Mesenchymal stem cell (in vitro differentiated cells and primary cell): ENCODE results near the gene TBL3.

Experiments used
- DNase-seq: peaks from one replicate; pipeline ENCODE4 v3.0.0-alpha.2; 2013
- H2AFZ ChIP-seq: one replicate; pipeline ENCODE4 v1.6.1; 2013; ENCODE audit warnings: low read depth, mild to moderate bottlenecking, control low read depth, inconsistent platforms, low read length, moderate library complexity
- H2AK5ac ChIP-seq: 2 replicates; pipeline ENCODE4 v1.6.1; 2013; ENCODE audit warnings: low read length, moderate library complexity, mild to moderate bottlenecking, inconsistent platforms; ENCODE audit not compliant: severe bottlenecking
- H2BK120ac ChIP-seq: one replicate; pipeline ENCODE4 v1.6.1; 2013; ENCODE audit warnings: low read depth, mild to moderate bottlenecking, inconsistent platforms, low read length, moderate library complexity
- H2BK12ac ChIP-seq, 2 experiments: one replicate each; pipeline ENCODE4 v1.6.1; 2013; ENCODE audit warnings: inconsistent platforms in 2 of 2, low read length in 2 of 2, mild to moderate bottlenecking in 2 of 2, moderate library complexity in 2 of 2, control low read depth in 1 of 2
- H2BK15ac ChIP-seq: one replicate; pipeline ENCODE4 v1.6.1; 2013; ENCODE audit warnings: mild to moderate bottlenecking, low read depth, inconsistent platforms; ENCODE audit not compliant: poor library complexity, severe bottlenecking
- H2BK5ac ChIP-seq: 2 replicates; pipeline ENCODE4 v1.6.1; 2013; ENCODE audit warnings: low read depth, mild to moderate bottlenecking, low read length, control low read depth, inconsistent platforms; ENCODE audit not compliant: poor library complexity, severe bottlenecking
- H3K14ac ChIP-seq, 2 experiments: one replicate each; pipeline ENCODE4 v1.6.1; 2013; ENCODE audit warnings: inconsistent platforms in 2 of 2, low read length in 2 of 2, control low read depth in 1 of 2, mild to moderate bottlenecking in 1 of 2, moderate library complexity in 1 of 2
- H3K18ac ChIP-seq, 2 experiments: one replicate each; pipeline ENCODE4 v1.6.1; 2013; ENCODE audit warnings: inconsistent platforms in 2 of 2, low read length in 2 of 2, control low read depth in 1 of 2, low read depth in 1 of 2, mild to moderate bottlenecking in 1 of 2
- H3K23ac ChIP-seq, 2 experiments: one replicate each; pipeline ENCODE4 v1.6.1; 2013; ENCODE audit warnings: inconsistent platforms in 2 of 2, low read length in 2 of 2, mild to moderate bottlenecking in 2 of 2, moderate library complexity in 2 of 2, control low read depth in 1 of 2
- H3K27ac ChIP-seq: 2 replicates; pipeline ENCODE4 v1.5.1; 2013; ENCODE audit warnings: mild to moderate bottlenecking, moderate library complexity, low read length, control low read depth, inconsistent platforms; ENCODE audit not compliant: poor library complexity, severe bottlenecking
- H3K27me3 ChIP-seq, 2 experiments: 2 replicates each; pipeline versions ENCODE4 v1.6.1 to v1.7.0; 2013; ENCODE audit warnings: low read length in 2 of 2, mild to moderate bottlenecking in 2 of 2, moderate library complexity in 2 of 2, control low read depth in 1 of 2, inconsistent platforms in 1 of 2; ENCODE audit not compliant: control insufficient read depth in 1 of 2, insufficient read depth in 1 of 2
- H3K36me3 ChIP-seq, 2 experiments: 2 replicates each; pipeline versions ENCODE4 v1.6.1 to v1.7.0; 2013; ENCODE audit warnings: low read length in 2 of 2, control low read depth in 1 of 2, inconsistent platforms in 1 of 2, low read depth in 1 of 2, mild to moderate bottlenecking in 1 of 2; ENCODE audit not compliant: insufficient read depth in 2 of 2, control insufficient read depth in 1 of 2
- H3K4ac ChIP-seq, 2 experiments: one replicate each; pipeline ENCODE4 v1.6.1; 2013; ENCODE audit warnings: inconsistent platforms in 2 of 2, low read length in 2 of 2, mild to moderate bottlenecking in 2 of 2, moderate library complexity in 2 of 2, control low read depth in 1 of 2, low read depth in 1 of 2
- H3K4me1 ChIP-seq: 2 replicates; pipeline ENCODE4 v1.6.1; 2013; ENCODE audit warnings: low read depth, low read length, control low read depth; ENCODE audit not compliant: control insufficient read depth, insufficient read depth
- H3K4me2 ChIP-seq: 2 replicates; pipeline ENCODE4 v1.6.1; 2013; ENCODE audit warnings: low read length, mild to moderate bottlenecking, inconsistent platforms; ENCODE audit not compliant: poor library complexity, severe bottlenecking
- H3K4me3 ChIP-seq, 2 experiments: 2 replicates each; pipeline versions ENCODE4 v1.5.1 to v1.7.0; 2013; ENCODE audit warnings: low read length in 2 of 2, mild to moderate bottlenecking in 2 of 2, control low read depth in 1 of 2, low read depth in 1 of 2; ENCODE audit not compliant: insufficient read depth in 1 of 2
- H3K79me1 ChIP-seq: replicated peaks from 2 replicates; pipeline ENCODE4 v1.6.1; 2013; ENCODE audit warnings: mild to moderate bottlenecking, control low read depth, low read length, inconsistent platforms; ENCODE audit not compliant: poor library complexity, severe bottlenecking
- H3K9ac ChIP-seq: 2 replicates; pipeline ENCODE4 v1.7.0; 2013; ENCODE audit warnings: mild to moderate bottlenecking, low read length, moderate library complexity
- H3K9me3 ChIP-seq: 2 replicates; pipeline ENCODE4 v1.7.0; 2013; ENCODE audit warnings: mild to moderate bottlenecking, low read length; ENCODE audit not compliant: control insufficient read depth
- H4K8ac ChIP-seq: one replicate; pipeline ENCODE4 v1.6.1; 2013; ENCODE audit warnings: inconsistent platforms, mild to moderate bottlenecking, low read length, moderate library complexity
- H4K91ac ChIP-seq: one replicate; pipeline ENCODE4 v1.6.1; 2013; ENCODE audit warnings: mild to moderate bottlenecking, low read length, inconsistent platforms
- WGBS: methylation state at CpG from one replicate; pipeline ENCODE4 v1.1.7; 2013; ENCODE audit warnings: mixed read lengths; 5-methylcytosine and 5-hydroxymethylcytosine counted together

TBL3 gene

GRCh38 chr16:1942047-1942809, 29.6 kb upstream of the TBL3 start:
- 51% methylated on average over 11 of the region's 17 CpGs for WGBS
- H2BK12ac ChIP-seq: no peak overlapping the region
- H2BK120ac ChIP-seq: no peak overlapping the region

GRCh38 chr16:1942810-1943726, 28.8 kb upstream of the TBL3 start, which contains the start of gene MSRB1:
Gene MSRB1 (minus strand): TSS chr16:1943199. CDS start chr16:1943156, 43 bp downstream.
- WGBS: under 1% methylated on average over 64 of the region's 77 CpGs
- Histone ChIP-seq H3K27ac (peak within 1 kb of the TSS; percentile 1), H4K8ac (peak within 1 kb of the TSS; percentile 96), H3K14ac (peak within 1 kb of the TSS in 1 of 2 experiments; percentile 81), H3K23ac (no peak within 1 kb of the TSS), H3K4me1 (peaks cover 14% of the 10 kb centered on the region), H4K91ac (peak within 1 kb of the TSS; percentile 48), H3K18ac (peak within 1 kb of the TSS; percentile 84 to 88), H3K9ac (peak within 1 kb of the TSS; percentile 86), H3K4me3 (peak within 1 kb of the TSS; percentile 88 to 92), H3K36me3 (peaks cover 24 to 28% of the 10 kb centered on the region in 2 experiments), H2BK120ac (peak within 1 kb of the TSS; percentile 75), H2BK12ac (peak within 1 kb of the TSS; percentile 24 to 38), H2BK15ac (peak within 1 kb of the TSS; percentile 95), H2AFZ (peak within 1 kb of the TSS; percentile 93), H3K4ac (peak within 1 kb of the TSS; percentile 38 to 76), H3K9me3 (no peaks in the 10 kb centered on the region), H3K4me2 (peak within 1 kb of the TSS; percentile 93), H3K79me1 (peaks cover 10% of the 10 kb centered on the region), H2BK5ac (no peak within 1 kb of the TSS), H2AK5ac (peak within 1 kb of the TSS; percentile 8), H3K27me3 (no peaks in the 10 kb centered on the region)
- peak; percentile 99 for DNase-seq

More at GRCh38 chr16:1942047-1942809, 29.6 kb upstream of the TBL3 start:
- peak overlapping the region; percentile 79 for H2AFZ ChIP-seq
- H3K79me1 ChIP-seq: peaks cover 10% of the 10 kb centered on the region
- H3K23ac ChIP-seq: no peak overlapping the region
- H2BK5ac ChIP-seq: no peak overlapping the region
- peak overlapping the region; percentile 88 to 92 for H3K4me3 ChIP-seq
- H3K9me3 ChIP-seq: no peaks in the 10 kb centered on the region
- H3K27ac ChIP-seq: peak overlapping the region; percentile 1
- no peak overlapping the region for H3K14ac ChIP-seq
- H3K18ac ChIP-seq: peak overlapping the region in 1 of 2 experiments; percentile 88
- H3K4me2 ChIP-seq: peak overlapping the region; percentile 93
- H3K4ac ChIP-seq: no peak overlapping the region
- H3K27me3 ChIP-seq: no peaks in the 10 kb centered on the region
- H2AK5ac ChIP-seq: peak overlapping the region; percentile 8
- H4K91ac ChIP-seq: peak overlapping the region; percentile 48
- peaks cover 14% of the 10 kb centered on the region for H3K4me1 ChIP-seq
- H3K9ac ChIP-seq: peak overlapping the region; percentile 86
- DNase-seq: no peak
- peak overlapping the region; percentile 70 for H4K8ac ChIP-seq
- H2BK15ac ChIP-seq: peak overlapping the region; percentile 95
- H3K36me3 ChIP-seq: peaks cover 31 to 36% of the 10 kb centered on the region in 2 experiments

GRCh38 chr16:1944612-1945199, 27.1 kb upstream of the TBL3 start:
- WGBS: 94% methylated on average over 15 of the region's 21 CpGs
- H3K36me3 ChIP-seq: peaks cover 11 to 14% of the 10 kb centered on the region in 2 experiments
- H3K27me3 ChIP-seq: no peaks in the 10 kb centered on the region
- H4K91ac ChIP-seq: no peak overlapping the region
- H2AK5ac ChIP-seq: no peak overlapping the region
- H2BK5ac ChIP-seq: no peak overlapping the region
- H2BK15ac ChIP-seq: no peak overlapping the region
- no peak overlapping the region for H3K23ac ChIP-seq
- H3K4me2 ChIP-seq: no peak overlapping the region
- no peak overlapping the region for H3K9ac ChIP-seq
- no peak overlapping the region for H2BK120ac ChIP-seq
- no peaks in the 10 kb centered on the region for H3K9me3 ChIP-seq
- no peak overlapping the region for H3K18ac ChIP-seq
- no peak overlapping the region for H3K4ac ChIP-seq
- H3K4me3 ChIP-seq: no peak overlapping the region
- no peak for DNase-seq
- H3K79me1 ChIP-seq: peaks cover 9% of the 10 kb centered on the region
- no peak overlapping the region for H4K8ac ChIP-seq
- H3K14ac ChIP-seq: no peak overlapping the region
- no peak overlapping the region for H2AFZ ChIP-seq
- no peak overlapping the region for H3K27ac ChIP-seq
- no peak overlapping the region for H2BK12ac ChIP-seq
- peaks cover 14% of the 10 kb centered on the region for H3K4me1 ChIP-seq
